Suprapubic skin (tissue), 4 donors: ENCODE results near the gene RHEB. TPM values are rescaled to one million over a fixed set of nuclear protein-coding genes. Genes with fewer than 3 reads are reported as not detected.

Experiments
- DNase-seq, 2 donors: peaks; one replicate each; pipeline ENCODE4 v3.0.0-alpha.2; 2019; ENCODE audit warnings: low spot score in 2 of 2
- H3K27ac ChIP-seq: fragments of 200-600 bp; sonication (generic); one replicate; pipeline ENCODE4 v1.5.1; 2019
- H3K27me3 ChIP-seq: fragments of 200-600 bp; sonication (generic); one replicate; pipeline ENCODE4 v1.5.1; 2019
- H3K36me3 ChIP-seq: fragments of 200-600 bp; sonication (generic); one replicate; pipeline ENCODE4 v1.5.1; 2019
- H3K4me1 ChIP-seq: fragments of 200-600 bp; sonication (generic); one replicate; pipeline ENCODE4 v1.5.1; 2019
- H3K4me3 ChIP-seq: fragments of 200-600 bp; sonication (generic); one replicate; pipeline ENCODE4 v1.5.1; 2019; ENCODE audit warnings: mild to moderate bottlenecking
- H3K9me3 ChIP-seq: fragments of 200-600 bp; sonication (generic); one replicate; pipeline ENCODE4 v1.5.1; 2019
- EP300 ChIP-seq: sonication (generic); formaldehyde crosslinking; IDR thresholded peaks from one replicate; pipeline ENCODE4 v1.6.1; 2017; ENCODE audit warnings: antibody characterized with exemption
- POLR2A ChIP-seq, 2 donors: fragments of 450-650 bp; IDR thresholded peaks; one replicate each; pipeline ENCODE4 v1.6.1; 2017; ENCODE audit warnings: antibody characterized with exemption in 2 of 2, mild to moderate bottlenecking in 2 of 2, moderate library complexity in 2 of 2
- POLR2AphosphoS5 ChIP-seq, 3 donors: sonication (generic); formaldehyde crosslinking; IDR thresholded peaks; one replicate each; pipeline ENCODE4 v1.6.1; 2017; ENCODE audit warnings: antibody characterized with exemption in 3 of 3
- WGBS: methylation state at CpG from one replicate; pipeline ENCODE4 v1.1.5; 2018; 5-methylcytosine and 5-hydroxymethylcytosine counted together
- total RNA-seq, 4 donors: library from RNA; depleted of rRNA; stranded (reverse); fragments of >200 nt; gene quantifications; one replicate each; pipeline ENCODE4 v1.1.0, GENCODE V29; 2016
- TF ChIP-seq, protein P1 (sequence below), 2 donors: fragments of 200-600 bp in 1 of 2; fragments of 450-650 bp in 1 of 2; sonication (generic) in 1 of 2; IDR thresholded peaks; one replicate each; pipeline ENCODE4 v1.5.1; 2016 to 2019; ENCODE audit warnings: antibody characterized with exemption in 2 of 2, mild to moderate bottlenecking in 1 of 2, moderate library complexity in 1 of 2

RHEB gene
- total RNA-seq, 4 donors from 2014 or later = 46.5 to 62.2 (median 53.9) TPM

GRCh38 chr7:151512353-151512752 lies 7.3 kb downstream of the RHEB start:
- H3K9me3 ChIP-seq = no peaks in the 10 kb centered on the region
- TF ChIP-seq POLR2AphosphoS5 (IDR thresholded peaks at IDR 0.05) (no peak), POLR2A (IDR thresholded peaks at IDR 0.05) (no peak), EP300 (no peak)
- TF ChIP-seq, protein P1, sequence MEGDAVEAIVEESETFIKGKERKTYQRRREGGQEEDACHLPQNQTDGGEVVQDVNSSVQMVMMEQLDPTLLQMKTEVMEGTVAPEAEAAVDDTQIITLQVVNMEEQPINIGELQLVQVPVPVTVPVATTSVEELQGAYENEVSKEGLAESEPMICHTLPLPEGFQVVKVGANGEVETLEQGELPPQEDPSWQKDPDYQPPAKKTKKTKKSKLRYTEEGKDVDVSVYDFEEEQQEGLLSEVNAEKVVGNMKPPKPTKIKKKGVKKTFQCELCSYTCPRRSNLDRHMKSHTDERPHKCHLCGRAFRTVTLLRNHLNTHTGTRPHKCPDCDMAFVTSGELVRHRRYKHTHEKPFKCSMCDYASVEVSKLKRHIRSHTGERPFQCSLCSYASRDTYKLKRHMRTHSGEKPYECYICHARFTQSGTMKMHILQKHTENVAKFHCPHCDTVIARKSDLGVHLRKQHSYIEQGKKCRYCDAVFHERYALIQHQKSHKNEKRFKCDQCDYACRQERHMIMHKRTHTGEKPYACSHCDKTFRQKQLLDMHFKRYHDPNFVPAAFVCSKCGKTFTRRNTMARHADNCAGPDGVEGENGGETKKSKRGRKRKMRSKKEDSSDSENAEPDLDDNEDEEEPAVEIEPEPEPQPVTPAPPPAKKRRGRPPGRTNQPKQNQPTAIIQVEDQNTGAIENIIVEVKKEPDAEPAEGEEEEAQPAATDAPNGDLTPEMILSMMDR (IDR thresholded peaks at IDR 0.05) = no peak
- 77% methylated on average over 7 of the region's 7 CpGs for WGBS
- H3K4me1 ChIP-seq = peaks cover 32% of the 10 kb centered on the region
- no peaks in the 10 kb centered on the region for H3K36me3 ChIP-seq
- H3K27ac ChIP-seq = no peak overlapping the region
- no peak overlapping the region for H3K4me3 ChIP-seq
- no peak for DNase-seq
- no peaks in the 10 kb centered on the region for H3K27me3 ChIP-seq

DNA sequence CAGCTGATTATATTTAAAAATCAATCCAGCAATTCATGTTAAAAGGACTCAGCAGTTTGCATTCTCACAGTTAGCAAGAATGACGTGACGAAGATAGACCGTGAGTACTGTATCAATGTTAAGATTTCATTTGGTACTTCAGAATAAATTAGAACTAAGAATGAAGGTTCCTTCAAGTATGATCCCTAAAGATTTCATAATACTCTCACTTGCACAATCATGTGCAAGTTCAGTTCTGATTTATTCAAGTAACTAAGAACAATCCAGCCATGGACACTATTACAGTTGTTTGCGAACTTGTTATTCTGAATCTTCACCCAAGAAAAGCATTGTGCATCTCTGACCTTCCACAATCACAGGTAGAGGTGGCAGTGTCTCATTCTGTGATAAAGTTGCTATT lies 7.7 kb downstream of the RHEB start:
- no peaks in the 10 kb centered on the region for H3K36me3 ChIP-seq
- H3K27me3 ChIP-seq = no peaks in the 10 kb centered on the region
- 91% methylated on average over 4 of the region's 4 CpGs for WGBS
- peaks cover 32% of the 10 kb centered on the region for H3K4me1 ChIP-seq
- no peak overlapping the region for H3K27ac ChIP-seq
- H3K9me3 ChIP-seq = no peaks in the 10 kb centered on the region
- no peak for DNase-seq
- no peak overlapping the region for H3K4me3 ChIP-seq
- TF ChIP-seq POLR2AphosphoS5 (IDR thresholded peaks at IDR 0.05) (no peak), POLR2A (IDR thresholded peaks at IDR 0.05) (no peak), EP300 (no peak)
- TF ChIP-seq, protein P1 (IDR thresholded peaks at IDR 0.05) = no peak

GRCh38 chr7:151511270-151511669 lies 8.4 kb downstream of the RHEB start:
- DNase-seq = no peak
- H3K27ac ChIP-seq = no peak overlapping the region
- TF ChIP-seq EP300 (no peak), POLR2A (IDR thresholded peaks at IDR 0.05) (no peak), POLR2AphosphoS5 (IDR thresholded peaks at IDR 0.05) (no peak)
- TF ChIP-seq, protein P1 (IDR thresholded peaks at IDR 0.05) = no peak
- no peak overlapping the region for H3K4me3 ChIP-seq
- peaks cover 39% of the 10 kb centered on the region for H3K4me1 ChIP-seq
- H3K27me3 ChIP-seq = no peaks in the 10 kb centered on the region
- H3K9me3 ChIP-seq = no peaks in the 10 kb centered on the region
- WGBS = 89% methylated on average over 4 of the region's 4 CpGs
- H3K36me3 ChIP-seq = no peaks in the 10 kb centered on the region

DNA sequence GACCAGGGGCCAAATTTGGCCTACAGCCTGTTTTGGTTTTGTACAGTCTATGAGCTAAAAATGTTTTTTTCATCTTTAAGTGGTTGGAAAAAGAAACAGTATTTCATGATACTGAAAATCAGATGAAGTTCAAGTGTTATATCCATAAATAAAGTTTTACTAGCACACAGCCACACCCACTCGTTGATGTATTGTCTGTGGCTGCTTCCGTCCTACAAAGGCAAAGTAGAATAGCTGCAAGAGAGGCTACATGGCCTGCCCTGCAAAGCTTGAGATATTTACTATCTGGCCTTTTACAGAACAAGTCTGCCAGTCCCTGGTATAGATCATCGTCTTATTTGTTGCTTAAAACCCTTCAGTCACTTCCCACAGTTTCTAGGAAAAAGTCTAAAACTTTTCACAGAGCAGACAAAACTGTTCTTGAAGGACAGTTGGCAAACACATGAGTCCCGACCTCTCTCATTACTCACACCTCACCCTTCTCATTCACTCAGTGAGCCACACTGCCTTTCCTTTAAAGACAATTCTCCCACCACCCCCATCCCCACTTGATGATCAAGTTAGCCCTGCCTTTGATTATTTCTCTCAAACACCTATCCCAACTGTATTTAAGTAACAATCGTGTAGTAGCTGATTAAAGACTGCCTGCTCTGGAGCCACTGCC lies 9.9 kb downstream of the RHEB start:
- DNase-seq = no peak

GRCh38 chr7:151508991-151509390 lies 10.7 kb downstream of the RHEB start:
- no peak overlapping the region for H3K27ac ChIP-seq
- peaks cover 48% of the 10 kb centered on the region for H3K4me1 ChIP-seq
- TF ChIP-seq, protein P1 (IDR thresholded peaks at IDR 0.05) = no peak
- TF ChIP-seq EP300 (no peak), POLR2A (IDR thresholded peaks at IDR 0.05) (no peak), POLR2AphosphoS5 (IDR thresholded peaks at IDR 0.05) (no peak)
- no peak for DNase-seq
- 90% methylated on average over 6 of the region's 6 CpGs for WGBS
- no peak overlapping the region for H3K4me3 ChIP-seq
- H3K9me3 ChIP-seq = no peaks in the 10 kb centered on the region
- H3K36me3 ChIP-seq = no peaks in the 10 kb centered on the region
- H3K27me3 ChIP-seq = no peaks in the 10 kb centered on the region

More for the DNA sequence above, 9.9 kb downstream of the RHEB start:
- WGBS = 86% methylated on average over 5 of the region's 5 CpGs
- Histone ChIP-seq H3K4me1 (peaks cover 41% of the 10 kb centered on the region), H3K27me3 (no peaks in the 10 kb centered on the region), H3K9me3 (no peaks in the 10 kb centered on the region), H3K27ac (no peak overlapping the region), H3K4me3 (no peak overlapping the region), H3K36me3 (no peaks in the 10 kb centered on the region)
- TF ChIP-seq, protein P1 (IDR thresholded peaks at IDR 0.05) = no peak
- TF ChIP-seq EP300 = no peak
